ENCODE results near the gene CCDC159. TPM values are rescaled to one million over a fixed set of nuclear protein-coding genes. Genes with fewer than 3 reads are reported as not detected.
A peak's percentile ranks its signal among the peaks of the same experiment; 100 is the strongest.

Gene CCDC159
- total and polyA plus RNA-seq, 2 of the 13 experiments (the other 11 are each of a cell fraction or from before 2014, with no cell fraction given): 1.7 to 6.3 TPM

DNA sequence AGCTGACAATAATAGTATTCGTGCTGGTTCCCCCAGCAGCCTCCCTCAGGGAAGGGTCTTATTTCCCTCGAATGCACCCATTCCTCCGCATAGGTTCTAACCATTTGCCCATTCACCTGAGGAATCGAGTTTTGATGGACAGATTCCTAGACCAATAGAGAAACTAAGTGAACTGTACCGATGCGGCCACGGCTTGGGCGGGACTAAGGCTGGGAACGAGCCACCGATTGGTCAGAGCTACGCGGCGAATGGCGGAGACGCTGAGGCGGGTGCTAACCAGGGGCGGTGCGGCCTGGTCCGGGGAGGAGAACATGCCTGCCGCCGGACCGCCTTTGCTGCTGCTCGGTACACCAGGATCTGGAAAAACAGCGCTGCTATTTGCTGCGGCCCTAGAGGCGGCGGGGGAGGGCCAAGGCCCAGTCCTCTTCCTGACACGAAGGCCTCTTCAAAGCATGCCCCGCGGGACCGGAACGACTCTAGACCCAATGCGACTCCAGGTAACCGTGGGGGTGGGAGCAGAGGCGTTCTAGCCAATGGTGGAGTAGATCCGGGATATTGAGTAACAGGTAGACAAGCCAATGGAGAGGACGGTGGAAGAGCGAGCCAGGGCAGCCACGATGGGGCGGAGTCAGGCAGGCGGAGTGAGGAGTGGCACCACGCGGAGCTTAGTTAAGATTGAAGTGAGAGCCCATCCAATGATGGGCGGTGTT lies 28.3 kb downstream of the CCDC159 start, which contains the start of gene SWSAP1 (continued):
- TF ChIP-seq ZSCAN20 (CRISPR knock-in tag; IDR thresholded peaks at IDR 0.05; ENCODE audit: borderline replicate concordance) (no peak), FOSL2 (CRISPR knock-in tag; IDR thresholded peaks at IDR 0.05) (peak; percentile 44; the same call in 1 of the 2 replicates), SOX5 (CRISPR knock-in tag; IDR thresholded peaks at IDR 0.05; ENCODE audit: borderline replicate concordance) (peak; percentile 57), ZNF34 (CRISPR knock-in tag; IDR thresholded peaks at IDR 0.05; ENCODE audit: borderline replicate concordance) (no peak), RELA (CRISPR knock-in tag; IDR thresholded peaks at IDR 0.05) (no peak), THYN1 (CRISPR knock-in tag; IDR thresholded peaks at IDR 0.05; ENCODE audit: borderline replicate concordance, low read depth) (no peak), BRF2 (CRISPR knock-in tag; IDR thresholded peaks at IDR 0.05) (peak; percentile 75; the same call in 1 of the 2 replicates), MAFG (CRISPR knock-in tag; IDR thresholded peaks at IDR 0.05) (no peak), TRIM24 (CRISPR knock-in tag; IDR thresholded peaks at IDR 0.05) (no peak), MLXIP (CRISPR knock-in tag; IDR thresholded peaks at IDR 0.05; ENCODE audit: borderline replicate concordance) (no peak), SNAPC4 (CRISPR knock-in tag; IDR thresholded peaks at IDR 0.05) (no peak), AKAP8 (CRISPR knock-in tag; IDR thresholded peaks at IDR 0.05) (no peak), NFIB (CRISPR knock-in tag; IDR thresholded peaks at IDR 0.05; ENCODE audit: borderline replicate concordance) (no peak), ZNF850 (CRISPR knock-in tag; conservative IDR thresholded peaks at IDR 0.05) (no peak), ZNF33B (CRISPR knock-in tag; IDR thresholded peaks at IDR 0.05) (no peak; the same call in 1 of the 2 replicates), PAX8 (CRISPR knock-in tag; IDR thresholded peaks at IDR 0.05; ENCODE audit: borderline replicate concordance) (no peak), TCF7L2 (IDR thresholded peaks at IDR 0.05; ENCODE audit: low read depth, low read length) (no peak), SAP130 (CRISPR knock-in tag; IDR thresholded peaks at IDR 0.05; ENCODE audit: low read depth) (peak; percentile 84), NRL (CRISPR knock-in tag; IDR thresholded peaks at IDR 0.05; ENCODE audit: borderline replicate concordance) (peak; percentile 96), ZNF557 (CRISPR knock-in tag; IDR thresholded peaks at IDR 0.05) (no peak)
- TF ChIP-seq, protein P1, sequence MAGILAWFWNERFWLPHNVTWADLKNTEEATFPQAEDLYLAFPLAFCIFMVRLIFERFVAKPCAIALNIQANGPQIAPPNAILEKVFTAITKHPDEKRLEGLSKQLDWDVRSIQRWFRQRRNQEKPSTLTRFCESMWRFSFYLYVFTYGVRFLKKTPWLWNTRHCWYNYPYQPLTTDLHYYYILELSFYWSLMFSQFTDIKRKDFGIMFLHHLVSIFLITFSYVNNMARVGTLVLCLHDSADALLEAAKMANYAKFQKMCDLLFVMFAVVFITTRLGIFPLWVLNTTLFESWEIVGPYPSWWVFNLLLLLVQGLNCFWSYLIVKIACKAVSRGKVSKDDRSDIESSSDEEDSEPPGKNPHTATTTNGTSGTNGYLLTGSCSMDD (CRISPR knock-in tag; IDR thresholded peaks at IDR 0.05): no peak
